Brain pericyte (primary cell): Measurements from ENCODE around the gene MAPKAP1.

Experiments
- DNase-seq: peaks from one replicate; pipeline ENCODE4 v3.0.0-alpha.2; 2012; ENCODE audit warnings: low read depth, low spot score

MAPKAP1 gene

DNA sequence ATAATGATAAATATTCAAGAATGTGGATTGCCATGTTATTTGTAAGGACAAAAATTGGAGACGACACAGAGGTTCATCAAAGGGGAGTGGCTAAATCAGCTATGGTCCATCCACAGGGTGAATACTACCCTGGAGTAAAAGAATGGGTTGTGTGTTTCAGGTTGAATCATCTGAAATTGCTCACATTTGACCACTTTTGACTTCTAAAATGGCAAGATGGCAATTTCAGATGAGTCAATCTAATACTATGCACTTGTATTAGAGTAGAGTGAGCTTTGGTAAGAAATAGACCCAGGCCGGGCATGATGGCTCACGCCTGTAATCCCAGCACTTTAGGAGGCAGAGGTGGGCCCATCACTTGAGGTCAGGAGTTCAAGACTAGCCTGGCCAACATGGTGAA lies 313.6 kb downstream of the MAPKAP1 start:
- no peak for DNase-seq

DNA sequence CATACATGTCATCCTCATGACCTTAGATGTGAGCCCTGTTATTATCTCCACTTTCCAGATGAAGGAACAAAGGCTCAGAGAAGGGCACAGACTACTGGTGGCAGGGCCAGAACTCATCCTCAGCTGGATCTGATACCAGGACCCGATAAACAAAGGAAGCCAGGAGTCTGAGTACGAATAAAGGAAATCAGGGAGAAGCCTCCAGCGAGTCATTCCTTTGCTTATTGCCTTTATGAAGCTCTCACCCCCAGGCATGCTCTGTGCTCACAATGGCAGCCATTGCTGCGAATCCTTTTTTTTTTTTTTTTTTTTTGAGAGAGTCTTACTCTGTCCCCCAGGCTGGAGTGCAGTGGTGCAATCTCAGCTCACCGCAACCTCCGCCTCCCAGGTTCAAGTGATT lies 315.3 kb downstream of the MAPKAP1 start:
- no peak for DNase-seq

- no peak for DNase-seq
These were observed 318.0 kb downstream of the MAPKAP1 start for GRCh38 chr9:125388978-125389377.

- DNase-seq: no peak
These were observed 319.0 kb downstream of the MAPKAP1 start for GRCh38 chr9:125387861-125388524.
